GM18873 (cell line): ENCODE measurements around the gene KCTD6.
"Not testable (repeated sequence)": the region's sequence is repeated elsewhere in the genome, so short reads cannot be mapped to it uniquely, and the experiment has no call there.

Experiments used
- ATAC-seq: cut with Tn5 transposase; IDR thresholded peaks from one replicate; pipeline ENCODE4 v1.9.1; 2021; ENCODE audit warnings: mild to moderate bottlenecking, moderate library complexity, moderate number of reproducible peaks; ENCODE audit not compliant: unreplicated experiment, low FRiP score

KCTD6 gene

GRCh38 chr3:58521917-58522631 is 30.2 kb downstream of the KCTD6 start:
- no peak for ATAC-seq

- ATAC-seq = no peak
These were observed 31.0 kb downstream of the KCTD6 start for GRCh38 chr3:58522759-58523425.

GRCh38 chr3:58524326-58524888 is 32.5 kb downstream of the KCTD6 start:
- ATAC-seq = no peak

GRCh38 chr3:58526515-58526957 is 34.6 kb downstream of the KCTD6 start:
- no peak for ATAC-seq

GRCh38 chr3:58527440-58527839 is 35.5 kb downstream of the KCTD6 start:
- ATAC-seq = not testable (repeated sequence)

- no peak for ATAC-seq
These were observed 36.7 kb downstream of the KCTD6 start for GRCh38 chr3:58528629-58529028.

GRCh38 chr3:58529516-58530353 is 37.8 kb downstream of the KCTD6 start:
- no peak for ATAC-seq

GRCh38 chr3:58530354-58530865 is 38.5 kb downstream of the KCTD6 start:
- ATAC-seq = no peak

- ATAC-seq = no peak
These were observed 39.7 kb downstream of the KCTD6 start for GRCh38 chr3:58531555-58531954.

GRCh38 chr3:58531956-58532355 is 40.1 kb downstream of the KCTD6 start:
- ATAC-seq = no peak

- ATAC-seq = peak; percentile 68
These were observed 40.9 kb downstream of the KCTD6 start for GRCh38 chr3:58532794-58533220.

- ATAC-seq = no peak
These were observed 42.9 kb downstream of the KCTD6 start for GRCh38 chr3:58534592-58535494.

- ATAC-seq = no peak
These were observed 43.9 kb downstream of the KCTD6 start for GRCh38 chr3:58535531-58536500.

- ATAC-seq = no peak
These were observed 44.9 kb downstream of the KCTD6 start, which contains the start of gene ACOX2 for GRCh38 chr3:58536501-58537411. Gene ACOX2, minus strand, starts transcription at chr3:58537190. Its CDS starts 2,084 bp downstream, at chr3:58535106.

GRCh38 chr3:58537412-58538301 is 45.8 kb downstream of the KCTD6 start:
- ATAC-seq = no peak

- ATAC-seq = no peak
These were observed 47.7 kb downstream of the KCTD6 start for GRCh38 chr3:58539626-58540025.
